GM18870 (cell line): Measurements from ENCODE around the gene STEAP1.

Experiments
- ATAC-seq: cut with Tn5 transposase; IDR thresholded peaks from one replicate; pipeline ENCODE4 v1.9.1; 2021; ENCODE audit warnings: moderate library complexity; ENCODE audit not compliant: unreplicated experiment

STEAP1 gene

DNA sequence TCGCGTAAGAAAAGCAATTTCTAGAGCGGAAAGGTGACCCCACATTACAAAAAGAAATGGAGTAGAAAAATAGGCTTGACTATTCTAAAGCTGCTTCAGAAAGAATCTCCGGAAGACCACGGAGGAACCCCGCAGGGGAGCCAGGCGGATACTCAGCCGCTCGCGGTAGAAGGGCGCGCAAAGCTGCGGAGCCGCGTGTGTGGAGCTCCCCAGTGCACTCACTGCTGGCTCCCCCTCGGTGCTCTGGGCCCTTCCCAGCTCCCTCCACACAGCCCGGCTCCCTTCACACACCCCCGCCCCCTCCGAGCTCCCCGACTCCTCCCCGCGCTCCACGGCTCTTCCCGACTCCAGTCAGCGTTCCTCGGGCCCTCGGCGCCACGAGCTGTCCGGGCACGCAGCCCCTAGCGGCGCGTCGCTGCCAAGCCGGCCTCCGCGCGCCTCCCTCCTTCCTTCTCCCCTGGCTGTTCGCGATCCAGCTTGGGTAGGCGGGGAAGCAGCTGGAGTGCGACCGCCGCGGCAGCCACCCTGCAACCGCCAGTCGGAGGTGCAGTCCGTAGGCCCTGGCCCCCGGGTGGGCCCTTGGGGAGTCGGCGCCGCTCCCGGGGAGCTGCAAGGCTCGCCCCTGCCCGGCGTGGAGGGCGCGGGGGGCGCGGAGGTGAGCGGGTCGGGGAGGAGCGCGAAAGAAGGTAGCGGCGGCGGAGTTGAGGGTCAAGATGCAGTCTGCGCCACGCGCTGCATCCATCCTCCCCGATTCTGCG, 57.3 kb downstream of the STEAP1 start, which contains the start of gene STEAP2:
Gene STEAP2, plus strand, starts transcription at position 350 of the 758 bp plus-strand sequence. CDS start 13,343 bp downstream, outside the sequence.
- ATAC-seq = peak; percentile 73

DNA sequence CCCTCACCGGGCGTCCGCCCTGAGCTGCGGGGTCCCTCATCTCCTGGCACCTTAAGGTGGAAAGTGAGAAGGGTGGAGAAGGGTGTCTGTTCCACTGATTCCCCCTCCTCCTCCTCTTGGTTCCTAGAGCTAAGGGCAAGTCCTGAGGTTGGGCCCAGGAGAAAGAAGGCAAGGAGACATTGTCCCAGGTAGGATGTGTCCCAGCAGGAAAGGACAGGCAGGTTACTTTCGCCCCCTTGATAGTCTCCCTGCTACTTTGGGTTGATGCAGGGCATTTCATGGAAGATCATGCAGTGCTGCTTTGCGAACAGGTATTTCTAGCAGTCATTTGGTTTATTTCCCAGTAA, 57.9 kb downstream of the STEAP1 start:
- ATAC-seq = no peak

DNA sequence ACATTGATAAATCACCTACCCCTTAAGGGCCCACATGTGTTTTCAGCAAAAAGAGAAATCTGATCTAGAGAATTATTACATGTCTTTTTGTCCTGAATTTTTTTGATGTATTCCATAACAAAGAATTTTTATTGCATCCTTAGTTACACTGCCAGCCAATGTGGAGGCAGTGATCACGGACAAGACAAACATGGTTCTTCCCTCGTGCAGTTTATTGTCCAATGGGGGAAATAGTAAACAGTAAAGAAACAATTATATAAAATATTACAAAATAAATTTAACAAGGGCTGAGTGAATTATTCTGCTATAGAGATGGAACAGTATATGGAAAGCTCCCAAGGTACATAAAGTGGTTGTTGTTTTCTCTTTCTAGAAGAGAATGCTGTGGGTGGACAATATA, 59.3 kb downstream of the STEAP1 start:
- no peak for ATAC-seq
